B cell (primary cell): ENCODE measurements around the gene COL25A1. TPM values are rescaled to one million over a fixed set of nuclear protein-coding genes. Genes with fewer than 3 reads are reported as not detected.

Experiments used
- ATAC-seq: fragments of 200-7000 bp; cut with Tn5 transposase; one replicate; pipeline ENCODE4 v1.10.0; 2021; ENCODE audit warnings: low read depth, mild to moderate bottlenecking, moderate number of reproducible peaks, moderate library complexity
- CTCF ChIA-PET: fragments of 350-600 bp; sonication (Branson Sonifier 250); formaldehyde crosslinking; loops from one replicate; lab custom pipeline; 2021; ENCODE audit warnings: antibody characterized with exemption, inconsistent platforms; lab: Charles Lee
- POLR2A ChIA-PET: fragments of 350-600 bp; sonication (Branson Sonifier 250); formaldehyde crosslinking; loops from one replicate; lab custom pipeline; 2021; ENCODE audit warnings: antibody characterized with exemption; lab: Charles Lee
- DNase-seq: peaks from one replicate; pipeline ENCODE4 v3.0.0; 2013
- H2AFZ ChIP-seq: 2 replicates; pipeline ENCODE4 v1.6.1; 2012; ENCODE audit warnings: mild to moderate bottlenecking, low read depth, low read length; ENCODE audit not compliant: insufficient read depth, poor library complexity, severe bottlenecking
- H3K27ac ChIP-seq, 2 donors: 1 replicate in 1 of 2; 2 replicates in 1 of 2; pipeline ENCODE4 v1.5.1; 2012 to 2013; ENCODE audit warnings: low read length in 2 of 2, mild to moderate bottlenecking in 2 of 2, moderate library complexity in 1 of 2
- H3K27me3 ChIP-seq, 4 experiments: fragments of 200-600 bp in 1 of 4; sonication (generic) in 1 of 4; replicated peaks in 1 of 4; 1 replicate in 2 of 4; 2 replicates in 2 of 4; pipeline versions ENCODE4 v1.6.1 to v1.7.0; 2013 to 2016; ENCODE audit warnings: low read length in 3 of 4, mild to moderate bottlenecking in 2 of 4, mixed read lengths in 1 of 4, moderate library complexity in 1 of 4; ENCODE audit not compliant: insufficient read depth in 4 of 4, control insufficient read depth in 3 of 4; ENCODE audit errors: control extremely low read depth in 1 of 4
- H3K36me3 ChIP-seq, 2 experiments: replicated peaks in 1 of 2; 1 replicate in 1 of 2; 2 replicates in 1 of 2; pipeline versions ENCODE4 v1.6.1 to v1.7.1; 2013; ENCODE audit warnings: low read length in 1 of 2; ENCODE audit not compliant: insufficient read depth in 2 of 2, control insufficient read depth in 1 of 2; ENCODE audit errors: control extremely low read depth in 1 of 2, extremely low read depth in 1 of 2
- H3K4me1 ChIP-seq, 2 donors: fragments of 200-600 bp in 1 of 2; sonication (generic) in 1 of 2; 1 replicate in 1 of 2; 2 replicates in 1 of 2; pipeline versions ENCODE4 v1.5.1 to v1.6.1; 2013 to 2017; ENCODE audit warnings: low read length in 2 of 2; ENCODE audit not compliant: control insufficient read depth in 2 of 2, insufficient read depth in 2 of 2
- H3K4me2 ChIP-seq: replicated peaks from 2 replicates; pipeline ENCODE3; 2012; ENCODE audit warnings: mild to moderate bottlenecking, low read depth, low read length; ENCODE audit not compliant: poor library complexity, severe bottlenecking
- H3K4me3 ChIP-seq, 5 experiments: fragments of 200-600 bp in 1 of 5; sonication (generic) in 1 of 5; 1 replicate in 3 of 5; 2 replicates in 2 of 5; pipeline versions ENCODE4 v1.5.1 to v1.7.0; 2011 to 2016; ENCODE audit warnings: low read length in 4 of 5, mild to moderate bottlenecking in 4 of 5, low read depth in 2 of 5, control low read depth in 1 of 5, moderate library complexity in 1 of 5; ENCODE audit not compliant: insufficient read depth in 1 of 5; ENCODE audit errors: control extremely low read depth in 1 of 5, extremely low read depth in 1 of 5
- H3K79me2 ChIP-seq: fragments of 200-600 bp; sonication (generic); one replicate; pipeline ENCODE4 v1.6.0; 2016; ENCODE audit warnings: low read length; ENCODE audit not compliant: control insufficient read depth, insufficient read depth
- H3K9ac ChIP-seq: fragments of 200-600 bp; sonication (generic); 2 replicates; pipeline ENCODE4 v1.6.1; 2017; ENCODE audit warnings: mild to moderate bottlenecking, low read length, moderate library complexity
- H3K9me3 ChIP-seq, 3 donors: one replicate each; pipeline versions ENCODE4 v1.6.1 to v1.7.1; 2013; ENCODE audit warnings: low read length in 2 of 3; ENCODE audit not compliant: control insufficient read depth in 2 of 3, insufficient read depth in 1 of 3; ENCODE audit errors: control extremely low read depth in 1 of 3
- H4K20me1 ChIP-seq: 2 replicates; pipeline ENCODE4 v1.6.0; 2012; ENCODE audit warnings: mild to moderate bottlenecking, low read length; ENCODE audit not compliant: insufficient read depth, control insufficient read depth, poor library complexity, severe bottlenecking
- H3K27ac Mint-ChIP-seq: one replicate; pipeline ENCODE4 v1.8.0; 2021; ENCODE audit warnings: mixed read lengths
- H3K27me3 Mint-ChIP-seq: one replicate; pipeline ENCODE4 v1.8.0; 2021; ENCODE audit warnings: mixed read lengths
- H3K4me1 Mint-ChIP-seq: one replicate; pipeline ENCODE4 v1.8.0; 2021; ENCODE audit warnings: mixed read lengths
- H3K4me3 Mint-ChIP-seq: one replicate; pipeline ENCODE4 v1.8.0; 2021; ENCODE audit warnings: mixed read lengths
- H3K9me3 Mint-ChIP-seq: one replicate; pipeline ENCODE4 v1.8.0; 2022; ENCODE audit warnings: mixed read lengths; ENCODE audit not compliant: insufficient read depth
- CTCF ChIP-seq: fragments of 200-600 bp; IDR thresholded peaks from one replicate; pipeline ENCODE4 v1.8.0; 2022; ENCODE audit warnings: antibody characterized with exemption, mild to moderate bottlenecking
- EZH2 ChIP-seq: IDR thresholded peaks from 2 replicates; pipeline ENCODE4 v1.6.1; 2012; ENCODE audit warnings: borderline replicate concordance, low read depth, mild to moderate bottlenecking, moderate library complexity, low read length; ENCODE audit not compliant: insufficient read depth, poor library complexity, severe bottlenecking
- WGBS: methylation state at CpG from one replicate; pipeline ENCODE4 v1.1.5; 2013; ENCODE audit warnings: missing lambda C conversion rate; ENCODE audit not compliant: insufficient coverage; 5-methylcytosine and 5-hydroxymethylcytosine counted together
- intact Hi-C: fragments of 100-400 bp; cut with micrococcal nuclease; formaldehyde crosslinking; loops from one replicate; pipeline ENCODE4 v1.10.0; 2022
- polyA plus RNA-seq: library from polyadenylated mRNA; depleted of rRNA; stranded (reverse); fragments of >200 nt; gene quantifications from 2 replicates; pipeline ENCODE4 v1.2.3, GENCODE V29; 2012
- total RNA-seq, 2 donors: library from RNA; stranded (reverse); fragments of 120-200 nt in 1 of 2; gene quantifications; 1 replicate in 1 of 2; 2 replicates in 1 of 2; pipeline versions ENCODE4 v1.2.3 to v1.2.4, GENCODE V29; 2013 to 2022

COL25A1 gene
- total and polyA plus RNA-seq, 2 donors (not counting 1 experiment from before 2014, with no cell fraction given) = not detected

GRCh38 chr4:109033993-109034392, 268.5 kb downstream of the COL25A1 start:
- no peak overlapping the region for H3K4me3 ChIP-seq
- H3K27me3 Mint-ChIP-seq = no peaks in the 10 kb centered on the region
- H3K27ac Mint-ChIP-seq = no peak overlapping the region
- H3K4me1 ChIP-seq = no peaks in the 10 kb centered on the region
- H3K9me3 Mint-ChIP-seq = no peaks in the 10 kb centered on the region
- H3K9ac ChIP-seq = no peak overlapping the region
- no peaks in the 10 kb centered on the region for H3K79me2 ChIP-seq
- H3K36me3 ChIP-seq = no peaks in the 10 kb centered on the region
- no peaks in the 10 kb centered on the region for H3K4me1 Mint-ChIP-seq
- no peak for DNase-seq
- H3K4me3 Mint-ChIP-seq = no peak overlapping the region
- H3K27ac ChIP-seq = no peak overlapping the region
- ChIA-PET CTCF (no interaction called here), POLR2A (no interaction called here)
- H3K9me3 ChIP-seq = peaks cover 0 to 3% (median 0%) of the 10 kb centered on the region in 3 donors
- no peaks in the 10 kb centered on the region for H4K20me1 ChIP-seq
- no peak overlapping the region for H3K4me2 ChIP-seq
- intact Hi-C loops = no loop called here
- no peak for ATAC-seq
- no peaks in the 10 kb centered on the region for H3K27me3 ChIP-seq
- no CpG with 5 or more reads among the region's 1 CpG for WGBS
- no peak for TF ChIP-seq CTCF
- TF ChIP-seq EZH2 = no peak
- H2AFZ ChIP-seq = no peak overlapping the region

DNA sequence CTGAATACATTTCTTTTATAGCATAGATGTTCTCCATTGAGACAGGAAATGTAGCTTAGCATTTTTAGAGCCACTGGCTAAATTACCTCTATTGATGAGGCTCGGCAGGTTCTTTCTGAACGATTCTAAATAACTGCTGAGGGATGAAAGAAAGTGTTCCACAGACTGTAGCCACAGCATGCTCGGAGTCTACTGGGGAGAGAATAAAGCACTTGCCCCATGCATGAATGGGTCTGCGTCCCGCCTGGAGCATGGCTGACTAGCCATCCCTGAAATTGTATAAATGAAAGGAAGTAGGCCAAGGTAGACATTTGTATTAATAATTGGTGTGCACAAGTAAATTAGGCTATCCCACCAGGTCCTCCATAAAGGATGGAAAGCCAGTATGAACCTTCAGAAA, 269.8 kb downstream of the COL25A1 start:
- Mint-ChIP-seq H3K9me3 (no peaks in the 10 kb centered on the region), H3K4me1 (no peaks in the 10 kb centered on the region), H3K27me3 (no peaks in the 10 kb centered on the region), H3K27ac (no peak overlapping the region), H3K4me3 (no peak overlapping the region)
- Histone ChIP-seq H3K27ac (no peak overlapping the region), H4K20me1 (no peaks in the 10 kb centered on the region), H3K9me3 (peaks cover 0 to 3% (median 0%) of the 10 kb centered on the region in 3 donors), H3K4me3 (no peak overlapping the region), H3K9ac (no peak overlapping the region), H3K27me3 (no peaks in the 10 kb centered on the region), H3K4me2 (no peak overlapping the region), H3K36me3 (no peaks in the 10 kb centered on the region), H3K79me2 (no peaks in the 10 kb centered on the region), H2AFZ (no peak overlapping the region), H3K4me1 (no peaks in the 10 kb centered on the region)
- intact Hi-C loops = no loop called here
- ChIA-PET CTCF (no interaction called here), POLR2A (no interaction called here)
- no peak for ATAC-seq
- WGBS = 90% methylated on average over 5 of the region's 5 CpGs
- DNase-seq = no peak
- TF ChIP-seq EZH2 (no peak), CTCF (no peak)
